Kidney epithelial cell (primary cell): Measurements from ENCODE around the gene ITGB7. TPM values are rescaled to one million over a fixed set of nuclear protein-coding genes. Genes with fewer than 3 reads are reported as not detected.

Experiments
- DNase-seq: peaks from one replicate; pipeline ENCODE4 v3.0.0-alpha.2; 2010; ENCODE audit warnings: low read depth
- H3K27me3 ChIP-seq: 2 replicates; pipeline ENCODE4 v1.6.0; 2011; ENCODE audit warnings: low read length; ENCODE audit not compliant: control insufficient read depth, insufficient read depth
- H3K36me3 ChIP-seq: 2 replicates; pipeline ENCODE4 v1.5.1; 2011; ENCODE audit warnings: low read length; ENCODE audit not compliant: control insufficient read depth, insufficient read depth
- H3K4me3 ChIP-seq: 2 replicates; pipeline ENCODE4 v1.5.1; 2011; ENCODE audit warnings: low read depth, mild to moderate bottlenecking, control low read depth, low read length
- total RNA-seq: library from RNA; depleted of rRNA; stranded (reverse); fragments of >200 nt; gene quantifications from 2 replicates; pipeline ENCODE4 v1.2.3, GENCODE V29; 2015
- TF ChIP-seq, protein P1 (sequence below): IDR thresholded peaks from 2 replicates; pipeline ENCODE4 v1.5.1; 2011; ENCODE audit warnings: mild to moderate bottlenecking, moderate library complexity, low read length, control low read depth, inconsistent platforms; ENCODE audit not compliant: insufficient read depth, poor library complexity, severe bottlenecking

Gene ITGB7
- total RNA-seq, 1 donor from 2014 or later: 1.6 TPM

DNA sequence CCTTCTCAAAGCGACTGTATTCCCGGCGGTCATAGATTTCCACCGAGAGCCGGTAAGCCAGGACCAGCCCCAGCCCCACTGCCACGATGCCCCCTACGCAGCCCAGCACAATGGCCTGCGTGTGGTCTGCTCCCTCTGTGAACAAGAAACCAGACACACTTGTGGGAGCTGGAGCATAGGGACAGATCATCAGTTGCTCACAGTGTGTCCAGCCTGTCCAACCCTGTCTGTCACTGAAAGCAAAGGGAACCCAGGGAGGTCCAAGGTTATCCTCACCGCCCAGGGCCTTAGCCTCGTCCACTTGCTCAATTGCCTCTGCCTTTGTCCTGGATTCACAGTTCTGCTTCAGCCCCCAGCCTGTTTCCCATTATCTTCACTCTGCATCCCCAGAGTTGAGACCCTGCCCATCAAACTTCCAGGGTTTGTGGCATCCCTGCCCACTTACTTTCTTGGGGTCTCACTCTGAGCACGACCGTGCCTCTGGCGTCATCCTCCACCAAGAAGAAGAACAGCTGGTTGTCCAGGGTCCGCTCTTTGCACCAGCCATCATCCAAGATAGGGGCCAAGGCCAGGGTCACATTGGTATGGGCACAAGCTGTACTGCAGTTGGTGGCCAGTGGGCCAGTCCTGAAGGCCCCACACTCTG, 15.0 kb downstream of the ITGB7 start:
- DNase-seq: no peak
- peaks cover 4% of the 10 kb centered on the region for H3K36me3 ChIP-seq
- TF ChIP-seq, protein P1, sequence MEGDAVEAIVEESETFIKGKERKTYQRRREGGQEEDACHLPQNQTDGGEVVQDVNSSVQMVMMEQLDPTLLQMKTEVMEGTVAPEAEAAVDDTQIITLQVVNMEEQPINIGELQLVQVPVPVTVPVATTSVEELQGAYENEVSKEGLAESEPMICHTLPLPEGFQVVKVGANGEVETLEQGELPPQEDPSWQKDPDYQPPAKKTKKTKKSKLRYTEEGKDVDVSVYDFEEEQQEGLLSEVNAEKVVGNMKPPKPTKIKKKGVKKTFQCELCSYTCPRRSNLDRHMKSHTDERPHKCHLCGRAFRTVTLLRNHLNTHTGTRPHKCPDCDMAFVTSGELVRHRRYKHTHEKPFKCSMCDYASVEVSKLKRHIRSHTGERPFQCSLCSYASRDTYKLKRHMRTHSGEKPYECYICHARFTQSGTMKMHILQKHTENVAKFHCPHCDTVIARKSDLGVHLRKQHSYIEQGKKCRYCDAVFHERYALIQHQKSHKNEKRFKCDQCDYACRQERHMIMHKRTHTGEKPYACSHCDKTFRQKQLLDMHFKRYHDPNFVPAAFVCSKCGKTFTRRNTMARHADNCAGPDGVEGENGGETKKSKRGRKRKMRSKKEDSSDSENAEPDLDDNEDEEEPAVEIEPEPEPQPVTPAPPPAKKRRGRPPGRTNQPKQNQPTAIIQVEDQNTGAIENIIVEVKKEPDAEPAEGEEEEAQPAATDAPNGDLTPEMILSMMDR: no peak
- H3K4me3 ChIP-seq: no peak overlapping the region
- H3K27me3 ChIP-seq: no peaks in the 10 kb centered on the region

DNA sequence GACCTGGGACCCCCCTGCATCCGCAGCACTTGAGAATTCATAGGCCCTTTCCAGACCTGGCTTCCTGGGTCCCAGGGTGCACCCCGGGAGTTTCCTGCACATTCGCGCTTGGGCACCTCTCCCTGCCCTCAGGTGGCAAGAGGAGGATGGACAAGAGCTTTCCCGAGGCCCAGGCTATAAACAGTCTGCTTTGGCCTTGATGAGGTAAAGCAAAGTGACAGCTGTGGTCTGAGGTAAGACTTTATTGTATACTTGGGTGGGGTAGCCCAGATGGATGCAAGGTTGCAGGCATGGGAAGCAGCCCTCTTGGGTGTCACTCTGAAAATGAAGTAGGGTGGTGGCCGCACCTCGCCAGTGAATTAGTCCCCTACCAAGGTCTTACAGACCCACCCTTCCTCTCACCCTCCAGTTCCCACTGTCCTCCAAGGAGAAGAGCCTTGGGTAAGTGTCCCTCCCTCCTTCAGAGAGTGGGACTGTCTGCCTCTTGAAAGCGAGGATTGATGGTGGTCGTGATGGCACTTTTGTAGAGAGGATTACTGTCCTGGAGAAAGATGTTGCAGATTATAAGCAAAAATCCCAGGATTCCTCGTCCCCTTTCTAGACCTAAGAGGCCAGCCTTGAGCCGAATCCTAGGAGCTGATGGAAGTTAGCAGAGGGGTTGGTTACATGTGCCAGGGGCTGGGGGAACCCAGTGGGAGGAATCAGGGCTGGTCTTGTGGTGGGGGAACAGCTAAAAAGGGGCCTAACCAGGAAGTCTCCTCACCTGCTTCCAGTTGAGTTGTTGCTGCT, 15.8 kb downstream of the ITGB7 start:
- DNase-seq: no peak
- TF ChIP-seq, protein P1: no peak
- Histone ChIP-seq H3K27me3 (no peaks in the 10 kb centered on the region), H3K36me3 (peaks cover 5% of the 10 kb centered on the region), H3K4me3 (no peak overlapping the region)

DNA sequence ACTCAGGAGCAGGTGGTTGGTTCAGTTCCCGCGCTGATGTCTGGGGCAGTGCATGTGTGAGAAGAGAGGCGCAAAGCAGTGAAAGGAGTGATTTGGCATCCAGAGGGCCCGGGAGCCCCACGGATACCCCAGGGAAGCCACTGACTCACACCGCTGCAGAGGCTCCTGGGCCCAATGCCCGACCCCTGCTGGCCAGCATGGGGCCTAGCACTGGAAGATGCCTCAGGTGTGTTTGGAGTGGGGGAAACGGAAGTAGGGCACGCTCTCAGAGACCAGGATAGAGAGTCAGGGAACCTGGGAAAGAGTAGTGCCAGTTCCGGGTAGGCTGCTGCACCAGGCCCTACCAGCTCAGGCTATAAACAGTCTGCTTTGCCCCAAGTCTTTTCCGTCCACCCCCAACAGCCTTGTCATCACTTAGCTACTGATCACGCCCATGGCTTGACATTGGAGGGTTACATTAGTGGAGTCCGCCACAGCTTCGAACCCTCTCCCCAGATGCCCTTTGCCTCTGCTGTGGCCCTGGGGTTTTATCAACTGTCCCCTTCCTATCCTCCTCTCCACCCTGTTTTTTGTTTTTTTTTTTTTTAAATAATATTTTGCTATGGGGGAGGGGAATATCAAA, 16.8 kb downstream of the ITGB7 start:
- TF ChIP-seq, protein P1: peak; percentile 98
- H3K27me3 ChIP-seq: no peaks in the 10 kb centered on the region
- DNase-seq: no peak
- no peak overlapping the region for H3K4me3 ChIP-seq
- peaks cover 6% of the 10 kb centered on the region for H3K36me3 ChIP-seq

DNA sequence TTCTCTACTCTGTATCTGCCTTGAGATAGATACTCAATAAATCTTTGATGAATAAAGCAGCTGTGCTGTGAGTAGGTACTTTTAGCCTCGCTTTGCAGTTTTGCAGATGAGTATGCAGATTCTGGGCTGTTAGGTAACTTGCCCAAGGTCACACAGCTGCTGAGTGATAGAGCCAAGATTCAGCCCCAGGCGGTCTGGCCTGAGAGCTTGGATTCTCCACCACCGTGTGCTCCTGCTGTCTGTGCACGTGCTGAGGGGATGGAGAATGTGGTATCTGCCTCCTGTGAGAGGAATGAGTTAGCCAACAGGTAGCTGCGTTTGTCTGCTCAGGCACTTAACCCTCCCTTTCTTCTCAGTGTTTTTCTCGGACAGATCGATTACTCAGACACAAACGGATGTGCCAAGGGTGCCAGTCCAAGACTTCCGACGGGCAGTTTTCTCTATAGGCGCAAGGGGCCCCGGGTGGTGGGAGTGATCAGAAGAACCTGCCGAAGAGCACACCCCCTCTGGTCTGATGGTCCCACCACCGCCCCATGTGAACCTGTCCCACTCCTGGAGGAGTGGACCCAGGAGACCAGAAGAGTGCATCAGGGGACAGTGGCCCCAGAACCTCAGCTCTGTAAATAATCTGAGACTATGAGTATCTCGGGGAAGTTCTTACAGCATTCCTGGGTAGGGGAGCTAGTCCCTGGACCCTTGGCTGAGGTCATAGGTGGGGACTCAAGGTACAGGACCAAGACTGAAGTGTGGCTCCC, 19.7 kb downstream of the ITGB7 start:
- no peak for DNase-seq
- Histone ChIP-seq H3K4me3 (no peak overlapping the region), H3K36me3 (peaks cover 8% of the 10 kb centered on the region), H3K27me3 (no peaks in the 10 kb centered on the region)
- TF ChIP-seq, protein P1: no peak

DNA sequence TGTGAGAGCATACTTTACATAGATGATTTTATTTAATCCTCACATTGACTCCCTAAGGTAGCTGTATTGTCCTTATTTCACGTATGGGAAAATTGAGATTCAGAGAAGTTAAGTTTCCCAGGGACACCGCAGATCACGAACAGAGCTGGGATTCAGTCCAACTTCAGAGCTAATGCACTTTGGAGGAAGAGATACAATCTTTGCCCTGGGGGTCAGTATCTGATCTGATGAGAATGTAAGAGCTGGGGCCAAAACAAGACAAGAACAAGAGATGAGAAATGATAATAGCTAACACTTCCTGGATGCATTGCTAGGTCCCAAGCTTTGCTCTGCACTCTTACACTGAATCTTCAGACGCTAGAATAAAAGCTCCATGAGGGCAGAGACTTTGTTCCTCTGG, 20.3 kb downstream of the ITGB7 start:
- no peaks in the 10 kb centered on the region for H3K27me3 ChIP-seq

More for the DNA sequence above, 20.3 kb downstream of the ITGB7 start:
- H3K36me3 ChIP-seq: peaks cover 8% of the 10 kb centered on the region
- DNase-seq: no peak
- no peak overlapping the region for H3K4me3 ChIP-seq
- TF ChIP-seq, protein P1: no peak
